Activated CD8-positive, alpha-beta T cell treated with anti-CD3 and anti-CD28 coated beads for 36 hours (primary cell): Measurements from ENCODE around the gene KREMEN1. TPM values are rescaled to one million over a fixed set of nuclear protein-coding genes. Genes with fewer than 3 reads are reported as not detected.

Experiments
- ATAC-seq: fragments of 200-7000 bp; cut with Tn5 transposase; one replicate; pipeline ENCODE4 v1.10.0; 2021; ENCODE audit warnings: mild to moderate bottlenecking, moderate library complexity
- CTCF ChIA-PET: fragments of 350-600 bp; sonication (Branson Sonifier 250); formaldehyde crosslinking; loops from one replicate; lab custom pipeline; 2021; ENCODE audit warnings: antibody characterized with exemption; lab: Charles Lee
- POLR2A ChIA-PET: fragments of 350-600 bp; sonication (Branson Sonifier 250); formaldehyde crosslinking; loops from one replicate; lab custom pipeline; 2021; ENCODE audit warnings: antibody characterized with exemption; lab: Charles Lee
- DNase-seq: peaks from one replicate; pipeline ENCODE4 v3.0.0-alpha.2; 2020
- H3K27ac Mint-ChIP-seq: one replicate; pipeline ENCODE4 v1.8.0; 2021; ENCODE audit warnings: mild to moderate bottlenecking, mixed read lengths
- H3K27me3 Mint-ChIP-seq: one replicate; pipeline ENCODE4 v1.8.0; 2021; ENCODE audit warnings: mixed read lengths
- H3K36me3 Mint-ChIP-seq: one replicate; pipeline ENCODE4 v1.8.0; 2021; ENCODE audit warnings: low read depth, mixed read lengths
- H3K4me1 Mint-ChIP-seq: one replicate; pipeline ENCODE4 v1.8.0; 2021; ENCODE audit warnings: low read depth, mixed read lengths
- H3K4me3 Mint-ChIP-seq: one replicate; pipeline ENCODE4 v1.8.0; 2021; ENCODE audit warnings: mild to moderate bottlenecking, moderate library complexity, mixed read lengths
- H3K9me3 Mint-ChIP-seq: one replicate; pipeline ENCODE4 v1.8.0; 2021; ENCODE audit warnings: mixed read lengths
- CTCF ChIP-seq: fragments of 200-600 bp; IDR thresholded peaks from one replicate; pipeline ENCODE4 v1.8.0; 2022; ENCODE audit warnings: antibody characterized with exemption, mild to moderate bottlenecking
- intact Hi-C: fragments of 100-400 bp; cut with micrococcal nuclease; formaldehyde crosslinking; loops from one replicate; pipeline ENCODE4 v1.10.0; 2022
- total RNA-seq, 2 experiments: library from RNA; stranded (reverse); gene quantifications; one replicate each; pipeline ENCODE4 v1.2.3, GENCODE V29; 2021

KREMEN1 gene
- total RNA-seq, 2 experiments from 2014 or later = 0.11 to 0.43 TPM

GRCh38 chr22:29186302-29186701 is 113.5 kb downstream of the KREMEN1 start:
- no peaks in the 10 kb centered on the region for H3K36me3 Mint-ChIP-seq
- DNase-seq = no peak
- H3K9me3 Mint-ChIP-seq = no peaks in the 10 kb centered on the region
- ChIA-PET POLR2A (no interaction called here), CTCF (no interaction called here)
- no peak overlapping the region for H3K27ac Mint-ChIP-seq
- H3K27me3 Mint-ChIP-seq = no peaks in the 10 kb centered on the region
- no peak for ATAC-seq
- TF ChIP-seq CTCF = no peak
- H3K4me1 Mint-ChIP-seq = no peaks in the 10 kb centered on the region
- no peak overlapping the region for H3K4me3 Mint-ChIP-seq
- intact Hi-C loops = no loop called here

GRCh38 chr22:29187831-29188230 is 115.0 kb downstream of the KREMEN1 start:
- Mint-ChIP-seq H3K4me1 (no peaks in the 10 kb centered on the region), H3K4me3 (no peak overlapping the region), H3K27me3 (no peaks in the 10 kb centered on the region), H3K9me3 (no peaks in the 10 kb centered on the region), H3K27ac (no peak overlapping the region), H3K36me3 (no peaks in the 10 kb centered on the region)
- CTCF ChIA-PET = no interaction called here
- no peak for TF ChIP-seq CTCF
- ATAC-seq (no peak), DNase-seq (no peak)
- intact Hi-C loops = no loop called here
- POLR2A ChIA-PET = no interaction called here

- H3K27ac Mint-ChIP-seq = no peak overlapping the region
- H3K36me3 Mint-ChIP-seq = no peaks in the 10 kb centered on the region
- H3K4me1 Mint-ChIP-seq = no peaks in the 10 kb centered on the region
- DNase-seq (no peak), ATAC-seq (no peak)
- ChIA-PET CTCF (interaction anchor here (1.5 kb wide), 1 partner anchor 55 kb away, joined by 3 read pairs; no protein-coding TSS in a partner anchor), POLR2A (no interaction called here)
- intact Hi-C loops = no loop called here
- no peak for TF ChIP-seq CTCF
- no peaks in the 10 kb centered on the region for H3K27me3 Mint-ChIP-seq
- H3K9me3 Mint-ChIP-seq = peaks cover 3% of the 10 kb centered on the region
- no peak overlapping the region for H3K4me3 Mint-ChIP-seq
Observed at GRCh38 chr22:29190051-29190450, 117.2 kb downstream of the KREMEN1 start.

- no peak overlapping the region for H3K27ac Mint-ChIP-seq
- H3K4me3 Mint-ChIP-seq = no peak overlapping the region
- DNase-seq = no peak
- intact Hi-C loops = no loop called here
- H3K27me3 Mint-ChIP-seq = peaks cover 3% of the 10 kb centered on the region
- CTCF ChIA-PET = interaction anchor here (1.5 kb wide), 1 partner anchor 55 kb away, joined by 3 read pairs; no protein-coding TSS in a partner anchor
- no peaks in the 10 kb centered on the region for H3K36me3 Mint-ChIP-seq
- peaks cover 4% of the 10 kb centered on the region for H3K9me3 Mint-ChIP-seq
- no peaks in the 10 kb centered on the region for H3K4me1 Mint-ChIP-seq
- no peak for TF ChIP-seq CTCF
- ATAC-seq = no peak
- POLR2A ChIA-PET = no interaction called here
Observed at GRCh38 chr22:29190918-29191317, 118.1 kb downstream of the KREMEN1 start.

- POLR2A ChIA-PET = no interaction called here
- intact Hi-C loops = no loop called here
- CTCF ChIA-PET = interaction anchor here (1.1 kb wide), 1 partner anchor 52 kb away, joined by 3 read pairs; no protein-coding TSS in a partner anchor
- DNase-seq (no peak), ATAC-seq (no peak)
- Mint-ChIP-seq H3K36me3 (no peaks in the 10 kb centered on the region), H3K27me3 (peaks cover 6% of the 10 kb centered on the region), H3K4me3 (no peak overlapping the region), H3K4me1 (no peaks in the 10 kb centered on the region), H3K9me3 (peaks cover 4% of the 10 kb centered on the region), H3K27ac (no peak overlapping the region)
- TF ChIP-seq CTCF = no peak
Observed at GRCh38 chr22:29193021-29193420, 120.2 kb downstream of the KREMEN1 start.
